BLaER1 (cell line): Measurements from ENCODE around the gene CATSPER4.
A peak's percentile ranks its signal among the peaks of the same experiment; 100 is the strongest.

Experiments used
- H3K27ac ChIP-seq: shearing (Covaris generic); formaldehyde crosslinking; 2 replicates; pipeline ENCODE4 v1.8.1; 2022
- H3K27me3 ChIP-seq: shearing (Covaris generic); formaldehyde crosslinking; 2 replicates; pipeline ENCODE4 v1.8.1; 2022
- H3K36me3 ChIP-seq: shearing (Covaris generic); formaldehyde crosslinking; 2 replicates; pipeline ENCODE4 v1.8.1; 2022
- H3K4me1 ChIP-seq: shearing (Covaris generic); formaldehyde crosslinking; 2 replicates; pipeline ENCODE4 v1.8.1; 2022
- H3K4me2 ChIP-seq: shearing (Covaris generic); formaldehyde crosslinking; 2 replicates; pipeline ENCODE4 v1.8.1; 2022
- H3K4me3 ChIP-seq: shearing (Covaris generic); formaldehyde crosslinking; 2 replicates; pipeline ENCODE4 v1.8.1; 2022
- H3K9ac ChIP-seq: shearing (Covaris generic); formaldehyde crosslinking; 2 replicates; pipeline ENCODE4 v1.8.1; 2022
- H3K9me3 ChIP-seq: shearing (Covaris generic); formaldehyde crosslinking; 2 replicates; pipeline ENCODE4 v1.8.1; 2022
- H4K20me1 ChIP-seq: shearing (Covaris generic); formaldehyde crosslinking; 2 replicates; pipeline ENCODE4 v1.8.1; 2022
- Cebpa-rat ChIP-seq: shearing (Covaris generic); IDR thresholded peaks from 2 replicates; pipeline ENCODE4 v1.8.1; 2022

CATSPER4 gene

GRCh38 chr1:26164036-26164860 is 26.2 kb upstream of the CATSPER4 start:
- TF ChIP-seq Cebpa-rat: no peak
- no peaks in the 10 kb centered on the region for H3K9me3 ChIP-seq
- peak overlapping the region; percentile 66 for H3K9ac ChIP-seq
- H3K36me3 ChIP-seq: no peaks in the 10 kb centered on the region
- H3K27ac ChIP-seq: peak overlapping the region; percentile 58
- H3K4me1 ChIP-seq: peaks cover 75% of the 10 kb centered on the region
- H4K20me1 ChIP-seq: no peaks in the 10 kb centered on the region
- no peaks in the 10 kb centered on the region for H3K27me3 ChIP-seq
- H3K4me3 ChIP-seq: peak overlapping the region; percentile 64
- H3K4me2 ChIP-seq: peak overlapping the region; percentile 90

- no peaks in the 10 kb centered on the region for H3K36me3 ChIP-seq
- H4K20me1 ChIP-seq: no peaks in the 10 kb centered on the region
- no peaks in the 10 kb centered on the region for H3K27me3 ChIP-seq
- 0 out of 2 replicates have a peak overlapping the region, but pooled peaks have one; percentile 66 for H3K9ac ChIP-seq
- no peaks in the 10 kb centered on the region for H3K9me3 ChIP-seq
- H3K4me2 ChIP-seq: peak overlapping the region; percentile 90
- peak overlapping the region; percentile 64; the same call in 1 of the 2 replicates for H3K4me3 ChIP-seq
- H3K4me1 ChIP-seq: peaks cover 69% of the 10 kb centered on the region
- no peak for TF ChIP-seq Cebpa-rat
- peak overlapping the region; percentile 58 for H3K27ac ChIP-seq
These were observed 25.2 kb upstream of the CATSPER4 start for GRCh38 chr1:26164861-26165842.

GRCh38 chr1:26166719-26167281 is 23.6 kb upstream of the CATSPER4 start:
- no peaks in the 10 kb centered on the region for H3K27me3 ChIP-seq
- no peaks in the 10 kb centered on the region for H3K9me3 ChIP-seq
- H4K20me1 ChIP-seq: no peaks in the 10 kb centered on the region
- no peak overlapping the region for H3K4me2 ChIP-seq
- H3K27ac ChIP-seq: no peak overlapping the region
- no peak for TF ChIP-seq Cebpa-rat
- H3K36me3 ChIP-seq: peaks cover 11% of the 10 kb centered on the region
- no peak overlapping the region for H3K4me3 ChIP-seq
- H3K4me1 ChIP-seq: peaks cover 68% of the 10 kb centered on the region
- no peak overlapping the region for H3K9ac ChIP-seq

GRCh38 chr1:26168410-26169197 is 21.8 kb upstream of the CATSPER4 start, which contains the start of gene C1orf232:
TSS of gene C1orf232 (minus strand) at chr1:26168963. CDS start at chr1:26168499, 464 bp downstream.
- peak within 1 kb of the TSS; percentile 93 for H3K4me3 ChIP-seq
- peaks cover 54% of the 10 kb centered on the region for H3K4me1 ChIP-seq
- no peaks in the 10 kb centered on the region for H3K27me3 ChIP-seq
- H3K4me2 ChIP-seq: peak within 1 kb of the TSS; percentile 90
- peaks cover 14% of the 10 kb centered on the region for H3K36me3 ChIP-seq
- peak within 1 kb of the TSS; percentile 92 for H3K27ac ChIP-seq
- no peaks in the 10 kb centered on the region for H3K9me3 ChIP-seq
- H4K20me1 ChIP-seq: no peaks in the 10 kb centered on the region
- TF ChIP-seq Cebpa-rat: no peak
- peak within 1 kb of the TSS; percentile 92 for H3K9ac ChIP-seq

- no peaks in the 10 kb centered on the region for H3K27me3 ChIP-seq
- no peaks in the 10 kb centered on the region for H3K9me3 ChIP-seq
- H3K4me3 ChIP-seq: peak overlapping the region; percentile 93; the same call in 1 of the 2 replicates
- peak overlapping the region; percentile 90 for H3K4me2 ChIP-seq
- H4K20me1 ChIP-seq: no peaks in the 10 kb centered on the region
- peak overlapping the region; percentile 92; the same call in 1 of the 2 replicates for H3K9ac ChIP-seq
- peaks cover 14% of the 10 kb centered on the region for H3K36me3 ChIP-seq
- H3K27ac ChIP-seq: peak overlapping the region; percentile 92; the same call in 1 of the 2 replicates
- peaks cover 48% of the 10 kb centered on the region for H3K4me1 ChIP-seq
- TF ChIP-seq Cebpa-rat: no peak
These were observed 21.2 kb upstream of the CATSPER4 start for GRCh38 chr1:26169198-26169554.

- peak within 1 kb of the TSS; percentile 93 for H3K4me3 ChIP-seq
- peak within 1 kb of the TSS; percentile 90 for H3K4me2 ChIP-seq
- no peaks in the 10 kb centered on the region for H3K27me3 ChIP-seq
- H3K36me3 ChIP-seq: peaks cover 14% of the 10 kb centered on the region
- H4K20me1 ChIP-seq: no peaks in the 10 kb centered on the region
- peak within 1 kb of the TSS; percentile 92 for H3K27ac ChIP-seq
- no peak for TF ChIP-seq Cebpa-rat
- peak within 1 kb of the TSS; percentile 92 for H3K9ac ChIP-seq
- peaks cover 41% of the 10 kb centered on the region for H3K4me1 ChIP-seq
- no peaks in the 10 kb centered on the region for H3K9me3 ChIP-seq
These were observed 20.5 kb upstream of the CATSPER4 start, which contains the start of gene ZNF593 for GRCh38 chr1:26169669-26170471. TSS of gene ZNF593 (plus strand) at chr1:26169908. CDS start at chr1:26169984, 76 bp downstream.

GRCh38 chr1:26170472-26170821 is 20.0 kb upstream of the CATSPER4 start:
- TF ChIP-seq Cebpa-rat: no peak
- Histone ChIP-seq H3K36me3 (peaks cover 14% of the 10 kb centered on the region), H3K4me1 (peaks cover 35% of the 10 kb centered on the region), H3K9ac (peak overlapping the region; percentile 92), H3K27me3 (no peaks in the 10 kb centered on the region), H4K20me1 (no peaks in the 10 kb centered on the region), H3K27ac (peak overlapping the region; percentile 92), H3K9me3 (no peaks in the 10 kb centered on the region), H3K4me2 (peak overlapping the region; percentile 90), H3K4me3 (peak overlapping the region; percentile 93)
